HUES48 (cell line): ENCODE results near the gene ARMC7.
"Not testable (repeated sequence)": the region's sequence is repeated elsewhere in the genome, so short reads cannot be mapped to it uniquely, and the experiment has no call there.

Experiments used
- H3K27ac ChIP-seq: one replicate; pipeline ENCODE4 v1.7.0; 2013; ENCODE audit warnings: low read depth, low read length, inconsistent platforms
- H3K27me3 ChIP-seq: 2 replicates; pipeline ENCODE4 v1.6.1; 2013; ENCODE audit warnings: mild to moderate bottlenecking, low read length; ENCODE audit not compliant: control insufficient read depth, insufficient read depth
- H3K36me3 ChIP-seq: 2 replicates; pipeline ENCODE4 v1.6.1; 2013; ENCODE audit warnings: low read length; ENCODE audit not compliant: control insufficient read depth, insufficient read depth
- H3K4me1 ChIP-seq: 2 replicates; pipeline ENCODE4 v1.6.1; 2013; ENCODE audit warnings: mild to moderate bottlenecking, low read length; ENCODE audit not compliant: control insufficient read depth, insufficient read depth
- H3K4me3 ChIP-seq: 2 replicates; pipeline ENCODE4 v1.5.1; 2013; ENCODE audit warnings: mild to moderate bottlenecking, low read depth, low read length
- H3K9ac ChIP-seq: 2 replicates; pipeline ENCODE4 v1.6.1; 2013; ENCODE audit warnings: mild to moderate bottlenecking, low read depth, low read length, moderate library complexity
- H3K9me3 ChIP-seq: 2 replicates; pipeline ENCODE4 v1.6.1; 2013; ENCODE audit warnings: low read length; ENCODE audit not compliant: control insufficient read depth, insufficient read depth

ARMC7 gene

DNA sequence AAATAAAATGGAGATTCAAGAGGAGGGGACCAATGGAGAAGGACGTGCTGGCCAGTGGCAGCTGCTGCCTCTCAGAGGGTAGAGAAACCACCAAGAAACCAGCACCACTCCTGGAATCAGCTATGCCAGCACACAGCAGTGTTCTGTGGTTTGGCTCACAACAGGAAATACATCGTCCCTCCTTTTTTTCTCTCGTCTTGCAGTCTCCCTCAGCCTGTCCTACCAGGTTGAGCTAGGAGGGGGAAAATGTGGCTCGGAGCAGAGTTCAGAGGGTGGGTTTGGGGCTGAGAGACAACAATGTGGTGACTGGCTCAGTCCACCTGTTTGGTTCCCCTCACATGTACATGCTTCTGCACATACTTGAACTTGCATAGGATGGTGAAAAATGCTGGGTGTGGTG is 41.9 kb upstream of the ARMC7 start:
- no peaks in the 10 kb centered on the region for H3K9me3 ChIP-seq
- no peak overlapping the region for H3K27ac ChIP-seq
- H3K4me3 ChIP-seq: no peak overlapping the region
- no peaks in the 10 kb centered on the region for H3K27me3 ChIP-seq
- no peaks in the 10 kb centered on the region for H3K4me1 ChIP-seq
- no peak overlapping the region for H3K9ac ChIP-seq
- H3K36me3 ChIP-seq: peaks cover 30% of the 10 kb centered on the region

GRCh38 chr17:75068750-75069149 is 41.0 kb upstream of the ARMC7 start:
- Histone ChIP-seq H3K36me3 (peaks cover 21% of the 10 kb centered on the region), H3K4me3 (no peak overlapping the region), H3K27me3 (no peaks in the 10 kb centered on the region), H3K9me3 (no peaks in the 10 kb centered on the region), H3K27ac (no peak overlapping the region), H3K4me1 (no peaks in the 10 kb centered on the region), H3K9ac (no peak overlapping the region)

GRCh38 chr17:75069783-75070182 is 40.0 kb upstream of the ARMC7 start:
- Histone ChIP-seq H3K27me3 (no peaks in the 10 kb centered on the region), H3K9ac (no peak overlapping the region), H3K4me3 (no peak overlapping the region), H3K9me3 (no peaks in the 10 kb centered on the region), H3K36me3 (peaks cover 11% of the 10 kb centered on the region; the same call in 1 of the 2 replicates), H3K4me1 (no peaks in the 10 kb centered on the region), H3K27ac (no peak overlapping the region)

- H3K4me3 ChIP-seq, H3K9me3 ChIP-seq, H3K27me3 ChIP-seq, H3K4me1 ChIP-seq, H3K27ac ChIP-seq, H3K9ac ChIP-seq, H3K36me3 ChIP-seq: not testable (repeated sequence)
These were observed 38.1 kb upstream of the ARMC7 start for GRCh38 chr17:75071478-75072271.

- not testable (repeated sequence) for H3K4me3 ChIP-seq, H3K36me3 ChIP-seq, H3K4me1 ChIP-seq, H3K9ac ChIP-seq, H3K27ac ChIP-seq, H3K9me3 ChIP-seq, H3K27me3 ChIP-seq
These were observed 36.9 kb upstream of the ARMC7 start for GRCh38 chr17:75072909-75073308.

DNA sequence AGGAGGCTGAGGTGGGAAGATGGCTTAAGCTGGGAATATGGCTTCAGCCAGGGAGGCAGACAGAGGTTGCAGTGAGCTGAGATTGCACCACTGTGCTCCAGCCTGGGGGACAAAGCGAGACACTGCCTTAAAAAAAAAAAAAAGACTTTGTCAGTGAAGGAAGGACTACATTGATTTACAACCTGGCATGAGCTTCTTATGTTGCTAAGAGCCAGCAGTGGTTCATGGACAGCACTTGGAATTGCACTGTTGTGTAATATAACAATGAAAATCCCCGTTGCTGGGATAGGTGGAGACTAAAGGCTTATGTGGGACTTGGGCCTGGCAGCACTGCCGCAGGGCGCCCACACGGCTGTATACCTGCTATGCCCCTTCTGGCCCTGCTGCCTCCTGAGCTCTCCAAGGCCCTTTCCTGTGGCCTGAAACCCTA is 36.1 kb upstream of the ARMC7 start:
- Histone ChIP-seq H3K9me3 (no peaks in the 10 kb centered on the region), H3K4me1 (peaks cover 7% of the 10 kb centered on the region; the same call in 1 of the 2 replicates), H3K27me3 (no peaks in the 10 kb centered on the region), H3K9ac (no peak overlapping the region), H3K36me3 (no peaks in the 10 kb centered on the region), H3K4me3 (no peak overlapping the region), H3K27ac (no peak overlapping the region)

DNA sequence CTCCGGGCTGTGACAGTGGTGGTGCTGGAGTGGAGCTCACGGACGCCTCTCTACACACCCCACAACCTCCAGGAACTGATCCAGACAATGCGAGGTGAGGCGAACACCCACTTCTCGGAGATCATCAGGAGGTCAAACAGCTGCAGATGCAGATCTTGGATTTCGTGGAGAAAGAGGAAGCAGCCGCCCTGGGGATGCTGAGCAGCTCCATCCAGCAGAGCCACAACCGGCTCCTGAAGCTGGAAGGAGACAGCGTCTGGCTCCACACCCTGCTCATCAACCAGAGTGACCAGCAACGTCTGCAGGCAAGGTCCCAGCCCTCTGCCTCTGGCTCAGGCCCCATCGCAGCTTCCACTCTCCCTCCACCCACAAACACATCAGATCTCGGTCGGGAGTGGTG is 35.2 kb upstream of the ARMC7 start:
- Histone ChIP-seq H3K9ac (no peak overlapping the region), H3K36me3 (no peaks in the 10 kb centered on the region), H3K9me3 (no peaks in the 10 kb centered on the region), H3K27ac (no peak overlapping the region), H3K27me3 (no peaks in the 10 kb centered on the region), H3K4me3 (no peak overlapping the region), H3K4me1 (peaks cover 10% of the 10 kb centered on the region)

GRCh38 chr17:75075597-75076336 is 34.0 kb upstream of the ARMC7 start:
- Histone ChIP-seq H3K4me1 (peaks cover 10% of the 10 kb centered on the region), H3K27ac (no peak overlapping the region), H3K27me3 (no peaks in the 10 kb centered on the region), H3K4me3 (no peak overlapping the region), H3K9ac (no peak overlapping the region), H3K9me3 (no peaks in the 10 kb centered on the region), H3K36me3 (no peaks in the 10 kb centered on the region)

- Histone ChIP-seq H3K27ac (no peak overlapping the region), H3K9ac (no peak overlapping the region), H3K9me3 (no peaks in the 10 kb centered on the region), H3K36me3 (no peaks in the 10 kb centered on the region), H3K27me3 (no peaks in the 10 kb centered on the region), H3K4me1 (peaks cover 10% of the 10 kb centered on the region), H3K4me3 (no peak overlapping the region)
These were observed 32.7 kb upstream of the ARMC7 start for GRCh38 chr17:75077072-75077495.

GRCh38 chr17:75077496-75078283 is 32.1 kb upstream of the ARMC7 start:
- Histone ChIP-seq H3K4me3 (no peak overlapping the region), H3K36me3 (no peaks in the 10 kb centered on the region), H3K27ac (peak overlapping the region; percentile 75), H3K9ac (no peak overlapping the region), H3K27me3 (no peaks in the 10 kb centered on the region), H3K9me3 (no peaks in the 10 kb centered on the region), H3K4me1 (peaks cover 14% of the 10 kb centered on the region)
